ENCODE results near the gene CST3. TPM values are rescaled to one million over a fixed set of nuclear protein-coding genes. Genes with fewer than 3 reads are reported as not detected.

CST3 gene
- total RNA-seq, 1 experiment from 2014 or later, result 158 TPM

DNA sequence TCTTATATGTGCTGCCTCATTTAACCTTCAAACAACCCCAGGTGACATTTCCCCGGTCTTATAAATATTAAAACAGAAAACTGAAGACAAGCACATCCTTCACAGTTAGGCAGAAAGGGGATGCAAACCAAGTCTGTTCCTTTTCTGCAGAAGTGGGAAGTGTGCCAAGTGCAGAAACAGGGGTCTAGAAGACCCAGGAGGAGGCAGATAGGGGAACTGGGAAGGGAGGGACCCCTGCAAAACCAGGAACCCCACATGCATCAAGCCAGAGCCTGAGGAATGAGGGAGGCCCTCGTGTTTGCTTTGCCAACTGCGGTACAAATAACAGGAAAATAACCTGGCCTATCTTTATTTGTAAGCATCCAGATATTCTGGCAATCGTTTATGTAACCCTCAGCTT is 17.0 kb upstream of the CST3 start:
- no TSS peak for BruUV-seq (replicated peaks)

DNA sequence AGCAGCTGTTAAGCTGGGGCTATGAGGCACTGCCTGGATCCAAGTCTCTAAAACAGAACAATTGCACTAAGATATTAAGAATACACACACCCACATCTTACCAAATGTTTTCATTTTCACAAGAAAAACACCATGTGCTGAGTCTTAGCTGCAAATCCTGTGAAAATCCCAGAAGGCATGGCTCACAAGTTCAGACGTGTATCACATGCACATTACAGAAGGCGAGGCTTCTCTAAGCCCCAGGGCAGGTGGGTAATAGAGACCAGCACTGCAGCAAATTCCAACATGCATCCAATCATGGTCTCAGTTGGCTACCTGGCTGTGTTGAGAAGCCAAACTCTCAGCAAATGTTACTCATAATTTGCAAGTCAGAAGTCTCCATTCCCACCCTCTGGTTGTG is 16.2 kb upstream of the CST3 start:
- TF ChIP-seq, protein P1, sequence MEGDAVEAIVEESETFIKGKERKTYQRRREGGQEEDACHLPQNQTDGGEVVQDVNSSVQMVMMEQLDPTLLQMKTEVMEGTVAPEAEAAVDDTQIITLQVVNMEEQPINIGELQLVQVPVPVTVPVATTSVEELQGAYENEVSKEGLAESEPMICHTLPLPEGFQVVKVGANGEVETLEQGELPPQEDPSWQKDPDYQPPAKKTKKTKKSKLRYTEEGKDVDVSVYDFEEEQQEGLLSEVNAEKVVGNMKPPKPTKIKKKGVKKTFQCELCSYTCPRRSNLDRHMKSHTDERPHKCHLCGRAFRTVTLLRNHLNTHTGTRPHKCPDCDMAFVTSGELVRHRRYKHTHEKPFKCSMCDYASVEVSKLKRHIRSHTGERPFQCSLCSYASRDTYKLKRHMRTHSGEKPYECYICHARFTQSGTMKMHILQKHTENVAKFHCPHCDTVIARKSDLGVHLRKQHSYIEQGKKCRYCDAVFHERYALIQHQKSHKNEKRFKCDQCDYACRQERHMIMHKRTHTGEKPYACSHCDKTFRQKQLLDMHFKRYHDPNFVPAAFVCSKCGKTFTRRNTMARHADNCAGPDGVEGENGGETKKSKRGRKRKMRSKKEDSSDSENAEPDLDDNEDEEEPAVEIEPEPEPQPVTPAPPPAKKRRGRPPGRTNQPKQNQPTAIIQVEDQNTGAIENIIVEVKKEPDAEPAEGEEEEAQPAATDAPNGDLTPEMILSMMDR (IDR thresholded peaks at IDR 0.05), result no peak
- TF ChIP-seq POLR2AphosphoS5 (IDR thresholded peaks at IDR 0.05; ENCODE audit: low read depth, low read length) (no peak), TCF7L2 (IDR thresholded peaks at IDR 0.05; ENCODE audit: low read depth, low read length) (no peak), SIN3A (IDR thresholded peaks at IDR 0.05; ENCODE audit: borderline replicate concordance, insufficient read depth, low read depth, low read length) (no peak)
- TF ChIP-seq, protein P2, sequence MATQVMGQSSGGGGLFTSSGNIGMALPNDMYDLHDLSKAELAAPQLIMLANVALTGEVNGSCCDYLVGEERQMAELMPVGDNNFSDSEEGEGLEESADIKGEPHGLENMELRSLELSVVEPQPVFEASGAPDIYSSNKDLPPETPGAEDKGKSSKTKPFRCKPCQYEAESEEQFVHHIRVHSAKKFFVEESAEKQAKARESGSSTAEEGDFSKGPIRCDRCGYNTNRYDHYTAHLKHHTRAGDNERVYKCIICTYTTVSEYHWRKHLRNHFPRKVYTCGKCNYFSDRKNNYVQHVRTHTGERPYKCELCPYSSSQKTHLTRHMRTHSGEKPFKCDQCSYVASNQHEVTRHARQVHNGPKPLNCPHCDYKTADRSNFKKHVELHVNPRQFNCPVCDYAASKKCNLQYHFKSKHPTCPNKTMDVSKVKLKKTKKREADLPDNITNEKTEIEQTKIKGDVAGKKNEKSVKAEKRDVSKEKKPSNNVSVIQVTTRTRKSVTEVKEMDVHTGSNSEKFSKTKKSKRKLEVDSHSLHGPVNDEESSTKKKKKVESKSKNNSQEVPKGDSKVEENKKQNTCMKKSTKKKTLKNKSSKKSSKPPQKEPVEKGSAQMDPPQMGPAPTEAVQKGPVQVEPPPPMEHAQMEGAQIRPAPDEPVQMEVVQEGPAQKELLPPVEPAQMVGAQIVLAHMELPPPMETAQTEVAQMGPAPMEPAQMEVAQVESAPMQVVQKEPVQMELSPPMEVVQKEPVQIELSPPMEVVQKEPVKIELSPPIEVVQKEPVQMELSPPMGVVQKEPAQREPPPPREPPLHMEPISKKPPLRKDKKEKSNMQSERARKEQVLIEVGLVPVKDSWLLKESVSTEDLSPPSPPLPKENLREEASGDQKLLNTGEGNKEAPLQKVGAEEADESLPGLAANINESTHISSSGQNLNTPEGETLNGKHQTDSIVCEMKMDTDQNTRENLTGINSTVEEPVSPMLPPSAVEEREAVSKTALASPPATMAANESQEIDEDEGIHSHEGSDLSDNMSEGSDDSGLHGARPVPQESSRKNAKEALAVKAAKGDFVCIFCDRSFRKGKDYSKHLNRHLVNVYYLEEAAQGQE (IDR thresholded peaks at IDR 0.05; ENCODE audit: insufficient read depth in 1 of 2, low read depth in 2 of 2, low read length in 1 of 2), result no peak
- Histone ChIP-seq H3K4me3 (ENCODE audit: low read depth in 2 of 2, low read length in 2 of 2) (no peak overlapping the region), H3K27me3 (ENCODE audit: control insufficient read depth, insufficient read depth, low read length) (peaks cover 3% of the 10 kb centered on the region), H3K27ac (ENCODE audit: low read length) (no peak overlapping the region), H3K36me3 (ENCODE audit: control insufficient read depth, insufficient read depth, low read length) (no peaks in the 10 kb centered on the region), H3K9me3 (ENCODE audit: control insufficient read depth, insufficient read depth, low read depth, low read length) (no peaks in the 10 kb centered on the region), H3K4me1 (ENCODE audit: control insufficient read depth, insufficient read depth, low read length) (no peaks in the 10 kb centered on the region)
- intact Hi-C loops (cut with micrococcal nuclease; ENCODE audit: unreplicated experiment) (no loop called here), in situ Hi-C loops (cut with HindIII; ENCODE audit: low pct_unique_long_range_greater_than_20kb, low sequenced_read_pairs) (no loop called here)
- ChIA-PET CTCF (no interaction called here), POLR2A (no interaction called here)
- DNase-seq (ENCODE audit: low read depth, low spot score) (no peak), ATAC-seq (no peak)
- BruUV-seq (replicated peaks), result no TSS peak

More for the DNA sequence above, 17.0 kb upstream of the CST3 start:
- Histone ChIP-seq H3K4me1 (ENCODE audit: control insufficient read depth, insufficient read depth, low read length) (no peaks in the 10 kb centered on the region), H3K9me3 (ENCODE audit: control insufficient read depth, insufficient read depth, low read depth, low read length) (no peaks in the 10 kb centered on the region), H3K4me3 (ENCODE audit: low read depth in 2 of 2, low read length in 2 of 2) (no peak overlapping the region), H3K27me3 (ENCODE audit: control insufficient read depth, insufficient read depth, low read length) (peaks cover 3% of the 10 kb centered on the region), H3K27ac (ENCODE audit: low read length) (no peak overlapping the region), H3K36me3 (ENCODE audit: control insufficient read depth, insufficient read depth, low read length) (no peaks in the 10 kb centered on the region)
- POLR2A ChIA-PET, result no interaction called here
- intact Hi-C loops (cut with micrococcal nuclease; ENCODE audit: unreplicated experiment), result no loop called here
- DNase-seq (ENCODE audit: low read depth, low spot score), result no peak
- in situ Hi-C loops (cut with HindIII; ENCODE audit: low pct_unique_long_range_greater_than_20kb, low sequenced_read_pairs), result no loop called here
- no peak for TF ChIP-seq POLR2AphosphoS5 (IDR thresholded peaks at IDR 0.05; ENCODE audit: low read depth, low read length)
- TF ChIP-seq SIN3A (IDR thresholded peaks at IDR 0.05; ENCODE audit: borderline replicate concordance, insufficient read depth, low read depth, low read length), result no peak
- TF ChIP-seq, protein P2 (IDR thresholded peaks at IDR 0.05; ENCODE audit: insufficient read depth in 1 of 2, low read depth in 2 of 2, low read length in 1 of 2), result no peak
- TF ChIP-seq TCF7L2 (IDR thresholded peaks at IDR 0.05; ENCODE audit: low read depth, low read length), result no peak
- TF ChIP-seq, protein P1 (IDR thresholded peaks at IDR 0.05), result no peak
- ATAC-seq, result no peak
- CTCF ChIA-PET, result no interaction called here
